ENCODE data around the gene USP4. TPM values are rescaled to one million over a fixed set of nuclear protein-coding genes. Genes with fewer than 3 reads are reported as not detected.
A peak's percentile ranks its signal among the peaks of the same experiment; 100 is the strongest.
"Not testable (repeated sequence)": the region's sequence is repeated elsewhere in the genome, so short reads cannot be mapped to it uniquely, and the experiment has no call there.

USP4 gene
- total RNA-seq, 4 donors from 2014 or later: 8.1 to 29.6 (median 19.3) TPM

DNA sequence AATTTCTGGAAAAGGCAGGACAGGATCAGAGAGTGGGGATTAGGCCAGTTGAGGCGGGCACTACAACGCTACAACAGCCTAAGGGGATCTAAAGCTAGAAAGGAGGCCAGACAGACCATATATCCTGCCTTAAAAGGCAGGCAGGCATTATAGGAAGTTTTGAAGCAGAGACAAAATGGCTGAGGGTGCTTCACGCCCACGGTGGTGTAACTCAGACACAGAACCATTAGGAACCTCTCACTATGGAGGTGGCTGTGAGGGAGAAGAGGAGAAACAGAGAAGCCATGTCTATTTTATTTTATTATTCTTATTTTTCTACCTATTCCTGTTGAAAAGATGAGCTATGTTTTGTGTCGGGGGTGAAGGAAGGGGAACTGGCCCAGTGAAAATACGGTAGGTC lies 2.1 kb upstream of the USP4 start:
- H3K27me3 ChIP-seq: no peaks in the 10 kb centered on the region
- intact Hi-C loops (cut with DNase I): no loop called here
- peaks cover 15 to 78% (median 33%) of the 10 kb centered on the region in 3 donors for H3K4me1 ChIP-seq
- WGBS, 2 donors: 83 to 88% methylated on average over 6 of the region's 6 CpGs
- no peaks in the 10 kb centered on the region for H3K9me3 ChIP-seq
- no peak for TF ChIP-seq CTCF (IDR thresholded peaks at IDR 0.05)
- TF ChIP-seq POLR2A (IDR thresholded peaks at IDR 0.05): no peak
- H3K4me3 ChIP-seq: no peak overlapping the region
- no peak for DNase-seq
- H3K27ac ChIP-seq: peak overlapping the region in 3 of 4 donors; percentile 40 to 96 (median 95)
- peaks cover 0 to 8% (median 0%) of the 10 kb centered on the region in 3 donors for H3K36me3 ChIP-seq

DNA sequence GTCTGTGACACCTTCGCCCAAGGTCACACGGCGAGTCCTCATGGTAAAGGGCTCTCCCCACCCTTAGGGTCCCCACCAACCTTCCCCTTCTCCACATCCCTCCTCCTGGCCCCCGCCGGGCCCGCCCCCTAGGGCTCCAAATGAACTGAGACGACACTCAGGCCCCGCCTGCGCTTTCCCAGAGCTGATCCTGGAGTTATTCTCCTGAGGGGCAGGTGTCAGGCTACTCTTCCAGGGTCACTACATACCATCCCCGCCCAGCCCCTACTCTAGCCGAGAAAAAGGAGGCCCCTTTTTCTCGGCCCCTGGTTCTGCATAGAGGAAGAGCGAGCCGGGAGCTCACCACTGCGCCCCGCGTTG lies 292 bp downstream of the USP4 start:
- Histone ChIP-seq H3K36me3 (peaks cover 1 to 32% (median 10%) of the 10 kb centered on the region in 3 donors), H3K4me1 (peaks cover 11 to 59% (median 24%) of the 10 kb centered on the region in 3 donors), H3K27ac (peak overlapping the region; percentile 89 to 99 (median 96)), H3K9me3 (no peaks in the 10 kb centered on the region), H3K27me3 (no peaks in the 10 kb centered on the region), H3K4me3 (peak overlapping the region; percentile 70 to 91 (median 83))
- WGBS, 2 donors: 0 to 5% methylated on average over 4 to 6 of the region's 17 CpGs
- TF ChIP-seq CTCF (IDR thresholded peaks at IDR 0.05): no peak
- no peak for TF ChIP-seq POLR2A (IDR thresholded peaks at IDR 0.05)
- intact Hi-C loops (cut with DNase I): loop anchor here (10.0 kb wide), 2 partner anchors 105 to 165 kb away; partner anchors contain the start of gene KLHDC8B
- no peak for DNase-seq

DNA sequence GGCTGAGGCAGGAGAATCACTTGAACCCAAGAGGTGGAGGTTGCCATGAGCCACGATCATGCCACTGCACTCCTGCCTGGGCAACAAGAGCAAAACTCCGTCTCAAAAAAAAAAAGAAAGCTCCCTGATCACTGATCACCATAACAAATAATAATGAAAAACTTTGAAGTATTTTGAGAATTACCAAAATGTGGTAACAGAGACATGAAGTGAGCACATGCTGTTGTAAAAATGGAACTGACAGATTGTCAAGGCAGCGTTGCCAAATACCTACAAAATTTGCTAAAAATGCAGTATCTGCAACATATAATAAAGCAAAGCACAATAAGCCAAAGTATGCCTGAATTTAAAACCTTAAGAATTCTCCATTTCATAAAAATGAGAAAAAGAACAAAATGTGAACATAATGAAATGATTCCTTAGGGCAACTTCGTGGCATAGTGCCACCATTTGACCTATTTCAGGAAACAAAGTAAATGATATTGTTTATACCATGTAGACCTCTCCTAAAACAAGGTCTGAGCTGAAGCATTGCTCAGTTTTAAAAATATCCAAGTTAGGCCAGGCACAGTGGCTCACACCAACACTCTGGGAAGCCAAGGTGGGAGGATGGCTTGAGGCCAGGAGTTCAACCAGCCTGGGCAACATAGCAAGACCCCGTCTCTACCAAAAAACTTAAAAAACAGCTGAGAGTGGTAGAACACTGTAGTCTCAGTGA lies 5.8 kb downstream of the USP4 start:
- no peak for DNase-seq
- peak overlapping the region in 1 of 4 donors; percentile 5 for H3K27ac ChIP-seq
- WGBS, 2 donors: 86 to 91% methylated on average over 5 of the region's 5 CpGs
- TF ChIP-seq POLR2A (IDR thresholded peaks at IDR 0.05) (no peak), CTCF (IDR thresholded peaks at IDR 0.05) (no peak)
- H3K4me3 ChIP-seq: no peak overlapping the region
- peaks cover 8 to 87% (median 35%) of the 10 kb centered on the region in 3 donors for H3K36me3 ChIP-seq
- no peaks in the 10 kb centered on the region for H3K27me3 ChIP-seq
- H3K4me1 ChIP-seq: peaks cover 0 to 33% (median 11%) of the 10 kb centered on the region in 3 donors
- H3K9me3 ChIP-seq: no peaks in the 10 kb centered on the region
- intact Hi-C loops (cut with DNase I): loop anchor here (10.0 kb wide), 2 partner anchors 111 to 159 kb away; partner anchors contain the start of gene KLHDC8B

- no peak overlapping the region for H3K4me3 ChIP-seq
- TF ChIP-seq POLR2A (IDR thresholded peaks at IDR 0.05): no peak
- TF ChIP-seq CTCF (IDR thresholded peaks at IDR 0.05): no peak
- H3K27me3 ChIP-seq: no peaks in the 10 kb centered on the region
- H3K27ac ChIP-seq: peak overlapping the region in 1 of 4 donors; percentile 13
- H3K9me3 ChIP-seq: no peaks in the 10 kb centered on the region
- H3K36me3 ChIP-seq: peaks cover 8 to 97% (median 35%) of the 10 kb centered on the region in 3 donors
- 80 to 84% methylated on average over 3 of the region's 3 CpGs for WGBS, 2 donors
- no peak for DNase-seq
- intact Hi-C loops (cut with DNase I): loop anchor here (10.0 kb wide), 2 partner anchors 112 to 158 kb away; partner anchors contain the start of gene KLHDC8B
- peaks cover 0 to 29% (median 7%) of the 10 kb centered on the region in 3 donors for H3K4me1 ChIP-seq
These were observed 6.8 kb downstream of the USP4 start for GRCh38 chr3:49333091-49333490.

GRCh38 chr3:49329186-49329585 lies 10.7 kb downstream of the USP4 start:
- Histone ChIP-seq H3K4me1 (peaks cover 0 to 14% (median 6%) of the 10 kb centered on the region in 3 donors), H3K4me3 (no peak overlapping the region), H3K27ac (no peak overlapping the region), H3K27me3 (no peaks in the 10 kb centered on the region), H3K36me3 (peaks cover 33 to 100% (median 52%) of the 10 kb centered on the region in 3 donors), H3K9me3 (no peaks in the 10 kb centered on the region)
- WGBS, 2 donors: 81 to 87% methylated on average over 4 of the region's 4 CpGs
- no peak for DNase-seq
- intact Hi-C loops (cut with DNase I): no loop called here
- TF ChIP-seq POLR2A (IDR thresholded peaks at IDR 0.05) (no peak), CTCF (IDR thresholded peaks at IDR 0.05) (no peak)

DNA sequence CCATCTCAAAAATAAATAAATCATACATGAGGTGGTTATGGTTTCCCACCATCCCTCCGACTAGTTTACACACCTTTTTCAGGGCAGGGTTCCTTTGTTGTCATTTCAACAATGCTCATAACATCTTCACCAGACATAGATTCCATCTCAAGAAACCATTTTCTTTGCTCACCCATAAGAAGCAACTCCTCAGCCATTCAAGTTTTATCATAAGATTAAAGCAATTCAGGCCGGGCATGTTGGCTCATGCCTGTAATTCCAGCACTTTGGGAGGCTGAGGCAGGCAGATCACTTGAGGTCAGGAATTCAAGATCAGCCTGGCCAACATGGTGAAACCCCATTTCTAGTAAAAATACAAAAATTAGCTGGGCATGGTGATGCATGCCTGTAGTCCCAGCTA lies 11.5 kb downstream of the USP4 start:
- peaks cover 35 to 100% (median 49%) of the 10 kb centered on the region in 3 donors for H3K36me3 ChIP-seq
- H3K4me3 ChIP-seq; DNase-seq; H3K27me3 ChIP-seq; H3K4me1 ChIP-seq; H3K9me3 ChIP-seq; intact Hi-C loops (cut with DNase I); H3K27ac ChIP-seq: not testable (repeated sequence)
- WGBS, 2 donors: 50 to 90% methylated on average over 2 of the region's 2 CpGs

Measured in esophagus squamous epithelium (tissue), 5 donors.